SHP77 treated with DMSO at 0.1 percent for 48 hours (cell line): ENCODE results near the gene CAPN12.
"Not testable (repeated sequence)": the region's sequence is repeated elsewhere in the genome, so short reads cannot be mapped to it uniquely, and the experiment has no call there.

Experiments used
- DNase-seq: peaks from one replicate; lab custom pipeline; 2025; lab: John Stamatoyannopoulos, UW

CAPN12 gene, protein sequence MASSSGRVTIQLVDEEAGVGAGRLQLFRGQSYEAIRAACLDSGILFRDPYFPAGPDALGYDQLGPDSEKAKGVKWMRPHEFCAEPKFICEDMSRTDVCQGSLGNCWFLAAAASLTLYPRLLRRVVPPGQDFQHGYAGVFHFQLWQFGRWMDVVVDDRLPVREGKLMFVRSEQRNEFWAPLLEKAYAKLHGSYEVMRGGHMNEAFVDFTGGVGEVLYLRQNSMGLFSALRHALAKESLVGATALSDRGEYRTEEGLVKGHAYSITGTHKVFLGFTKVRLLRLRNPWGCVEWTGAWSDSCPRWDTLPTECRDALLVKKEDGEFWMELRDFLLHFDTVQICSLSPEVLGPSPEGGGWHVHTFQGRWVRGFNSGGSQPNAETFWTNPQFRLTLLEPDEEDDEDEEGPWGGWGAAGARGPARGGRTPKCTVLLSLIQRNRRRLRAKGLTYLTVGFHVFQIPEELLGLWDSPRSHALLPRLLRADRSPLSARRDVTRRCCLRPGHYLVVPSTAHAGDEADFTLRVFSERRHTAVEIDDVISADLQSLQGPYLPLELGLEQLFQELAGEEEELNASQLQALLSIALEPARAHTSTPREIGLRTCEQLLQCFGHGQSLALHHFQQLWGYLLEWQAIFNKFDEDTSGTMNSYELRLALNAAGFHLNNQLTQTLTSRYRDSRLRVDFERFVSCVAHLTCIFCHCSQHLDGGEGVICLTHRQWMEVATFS

DNA sequence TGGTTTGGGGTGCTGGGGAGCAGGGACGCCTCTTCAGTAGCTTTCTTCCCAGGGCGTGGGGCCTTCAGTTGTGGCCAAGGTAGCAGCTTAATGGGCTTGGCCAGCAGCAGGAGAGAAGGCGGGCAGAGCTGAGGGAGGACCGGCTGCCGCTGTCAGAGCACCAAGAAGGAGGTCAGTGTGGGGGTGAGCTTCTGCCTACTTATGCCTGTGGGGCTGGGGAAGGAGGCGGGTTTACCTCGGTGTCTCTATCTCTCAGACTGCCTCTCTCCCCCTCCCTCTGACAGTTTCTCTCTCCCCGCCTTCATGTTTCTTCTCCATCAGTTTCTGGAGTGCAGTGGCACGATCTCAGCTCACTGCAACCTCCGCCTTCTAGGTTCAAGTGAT, at the start of gene CAPN12:
CAPN12 (minus strand) TSS at position 177 of the 384 bp plus-strand sequence. CDS start 309 bp downstream, outside the sequence.
- DNase-seq: no peak

DNA sequence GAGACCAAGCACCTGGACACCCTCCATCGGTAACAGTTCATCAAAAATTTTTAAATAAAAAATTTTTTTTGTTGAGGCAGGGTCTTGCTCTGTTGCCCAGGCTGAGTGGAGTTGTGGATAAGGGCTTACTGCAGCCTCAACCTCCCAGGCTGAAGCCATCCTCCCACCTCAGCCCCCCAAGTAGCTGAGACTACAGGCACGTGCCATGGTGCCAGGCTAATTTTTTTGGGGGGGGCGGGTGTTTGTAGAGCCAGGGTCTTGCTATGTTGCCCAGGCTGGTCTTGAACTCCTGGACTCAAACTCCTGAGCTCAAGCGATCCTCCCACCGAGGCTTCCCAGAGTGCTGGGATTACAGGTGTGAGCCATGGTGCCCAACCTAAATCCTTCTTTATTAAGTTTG, 49.4 kb upstream of the CAPN12 start:
- DNase-seq: no peak

DNA sequence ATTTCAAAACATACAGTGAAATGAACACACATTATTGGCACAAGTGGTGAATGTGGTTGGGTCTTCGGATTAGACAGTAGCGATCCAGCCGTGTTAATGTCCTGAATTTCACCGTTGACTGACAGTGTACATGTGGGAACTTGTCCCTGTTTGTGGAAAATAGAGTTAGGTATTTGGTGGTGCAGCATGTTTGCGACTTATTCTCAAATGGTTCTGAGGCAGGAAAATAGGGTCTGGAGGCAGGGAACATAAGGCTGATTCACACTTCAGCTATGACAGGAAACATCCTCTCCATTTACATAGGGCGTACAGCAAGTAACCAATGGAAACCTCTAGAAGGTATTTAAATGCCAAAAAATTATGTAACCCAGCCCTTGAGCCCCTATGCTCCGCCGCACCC, 48.9 kb upstream of the CAPN12 start:
- no peak for DNase-seq

DNA sequence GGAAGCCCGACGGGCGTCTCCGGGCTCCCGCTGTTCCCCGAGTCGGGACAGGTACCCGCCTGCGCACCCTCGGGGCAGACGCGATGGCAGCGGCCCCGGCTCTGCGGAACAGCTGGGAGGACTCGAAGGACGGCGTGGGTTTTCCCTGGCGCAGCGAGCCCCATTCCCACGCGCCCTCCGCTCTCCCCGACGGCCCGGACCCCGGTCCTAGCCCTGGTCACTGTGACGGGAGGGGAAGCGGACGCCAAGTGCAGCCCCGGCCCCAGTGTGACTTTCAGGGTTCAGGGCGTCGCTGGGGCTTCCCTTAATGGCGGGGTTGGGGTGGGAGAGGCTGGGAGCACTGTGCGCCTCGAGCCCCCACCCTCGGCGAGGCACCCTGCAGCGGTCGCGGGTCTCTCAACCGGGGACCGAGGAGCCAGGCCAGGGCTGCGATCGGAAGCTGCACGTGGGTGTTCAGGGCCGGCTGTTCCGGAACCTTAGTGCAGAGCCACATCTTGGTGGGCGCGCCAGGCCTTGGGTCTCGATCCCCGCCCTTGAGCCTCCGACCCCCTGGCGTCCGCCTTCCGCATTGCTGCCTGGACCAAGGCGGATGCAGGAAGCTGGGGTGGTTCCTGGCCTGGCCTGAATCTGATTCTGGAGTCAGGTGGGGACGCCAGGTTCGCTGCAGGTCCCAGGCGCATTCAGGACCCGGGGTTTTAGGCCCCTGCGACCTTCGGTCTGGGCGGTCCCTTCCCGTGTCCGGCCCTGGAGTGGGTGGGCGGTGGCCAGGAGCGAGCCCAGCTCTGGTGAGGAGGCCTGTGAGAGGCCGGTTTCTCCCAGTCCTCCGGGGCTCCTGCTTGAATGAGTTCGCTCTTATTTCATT, 48.2 kb upstream of the CAPN12 start:
- DNase-seq: no peak

DNA sequence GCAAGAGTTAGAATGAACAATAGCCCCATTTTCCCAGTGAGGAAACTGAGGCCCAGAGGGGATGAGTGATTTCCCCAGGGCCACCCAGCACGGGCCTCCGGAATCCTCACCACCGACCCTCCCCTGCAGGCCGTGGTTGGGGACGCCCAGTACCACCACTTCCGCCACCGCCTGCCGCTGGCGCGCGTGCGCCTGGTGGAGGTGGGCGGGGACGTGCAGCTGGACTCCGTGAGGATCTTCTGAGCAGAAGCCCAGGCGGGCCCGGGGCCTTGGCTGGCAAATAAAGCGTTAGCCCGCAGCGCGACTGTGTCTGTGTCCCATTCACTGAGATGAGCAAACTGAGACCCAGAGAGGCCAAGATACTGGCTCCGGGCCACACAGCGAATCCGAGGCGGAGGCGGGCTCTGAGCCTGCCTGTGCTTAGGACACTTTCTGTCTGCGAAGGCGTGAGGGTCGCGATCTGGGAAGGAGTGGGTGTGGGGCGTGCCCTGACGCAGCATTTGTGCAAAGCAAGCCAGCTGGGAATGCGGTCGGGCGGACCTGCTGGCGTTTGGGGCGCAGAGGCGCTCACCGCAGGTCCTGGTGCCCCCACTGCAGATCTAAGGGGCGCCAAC, 47.3 kb upstream of the CAPN12 start:
- not testable (repeated sequence) for DNase-seq

DNA sequence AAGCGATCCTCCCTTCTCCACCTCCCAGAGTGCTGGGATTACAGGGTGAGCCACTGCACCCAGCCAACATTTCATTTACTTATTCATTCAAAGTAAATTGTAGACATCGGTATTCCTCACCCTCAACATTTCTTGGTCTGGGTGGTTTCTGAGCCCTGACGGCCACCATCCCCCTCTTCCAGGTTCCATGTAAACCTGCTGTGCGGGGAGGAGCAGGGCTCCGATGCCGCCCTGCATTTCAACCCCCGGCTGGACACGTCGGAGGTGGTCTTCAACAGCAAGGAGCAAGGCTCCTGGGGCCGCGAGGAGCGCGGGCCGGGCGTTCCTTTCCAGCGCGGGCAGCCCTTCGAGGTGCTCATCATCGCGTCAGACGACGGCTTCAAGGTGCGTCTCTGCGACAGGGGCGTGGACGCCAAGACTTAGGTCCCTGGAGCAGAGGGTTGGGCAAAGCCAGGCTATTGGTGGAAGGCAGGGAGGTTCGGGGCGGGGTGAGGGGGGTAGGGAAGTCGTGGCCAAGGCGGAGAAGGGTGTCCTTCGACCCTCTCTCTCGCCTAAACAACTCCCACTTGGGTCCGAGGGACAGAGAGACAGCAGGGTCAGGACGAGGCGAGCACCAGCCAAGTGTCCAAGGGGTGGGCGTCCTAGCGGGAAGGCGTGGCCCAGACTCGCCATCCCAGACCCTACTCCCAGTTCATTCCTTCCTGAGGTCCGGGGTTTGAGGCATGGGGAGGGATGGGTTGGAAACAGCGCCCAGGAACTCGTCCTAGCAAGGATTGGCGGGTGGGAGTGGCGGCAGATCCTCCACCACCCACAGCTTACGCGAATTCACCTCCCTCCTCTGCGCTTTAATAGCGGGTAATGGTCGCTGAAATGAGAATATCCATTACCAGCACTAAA, 46.5 kb upstream of the CAPN12 start:
- not testable (repeated sequence) for DNase-seq

DNA sequence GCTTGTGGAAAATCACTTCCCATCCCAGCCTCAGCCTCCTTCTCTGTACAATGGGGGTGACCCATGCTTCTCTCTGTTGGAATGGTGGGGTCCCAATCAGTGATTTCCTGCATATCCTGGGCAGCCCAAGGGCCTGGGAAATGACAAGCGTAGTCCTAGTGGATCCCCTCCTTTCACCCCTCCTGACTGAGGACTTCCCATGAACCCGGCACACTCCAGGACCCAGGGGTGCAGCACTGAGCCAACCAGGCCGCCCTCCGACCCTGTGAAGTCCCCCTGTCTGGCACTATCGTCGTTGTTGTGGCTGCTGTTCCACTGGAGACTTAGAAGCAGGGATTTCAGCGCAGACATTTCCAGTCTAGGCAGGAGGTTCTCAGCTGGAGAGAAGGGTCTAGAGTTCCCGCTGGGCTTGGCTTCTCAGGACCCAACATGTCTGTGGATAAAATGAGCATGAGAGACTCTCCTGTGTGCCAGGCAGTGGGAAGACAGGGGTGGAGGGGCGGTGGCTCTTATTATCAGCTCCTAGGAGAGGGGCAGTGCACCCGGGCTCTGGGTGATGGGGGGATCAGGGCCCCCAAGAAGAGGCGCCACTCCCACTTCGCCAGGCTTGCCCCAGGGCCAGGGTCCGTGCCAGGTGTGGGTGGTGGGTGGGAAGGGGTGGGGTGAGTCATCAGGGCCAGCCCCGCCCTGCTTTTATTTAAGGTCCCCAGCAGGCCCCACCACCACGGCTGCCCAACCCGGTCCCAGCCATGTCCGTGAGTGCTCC, 44.4 kb upstream of the CAPN12 start, which contains the start of gene LGALS7B:
LGALS7B (plus strand) TSS at position 723 of the 766 bp plus-strand sequence; CDS start at position 750, 27 bp downstream.
- no peak for DNase-seq

DNA sequence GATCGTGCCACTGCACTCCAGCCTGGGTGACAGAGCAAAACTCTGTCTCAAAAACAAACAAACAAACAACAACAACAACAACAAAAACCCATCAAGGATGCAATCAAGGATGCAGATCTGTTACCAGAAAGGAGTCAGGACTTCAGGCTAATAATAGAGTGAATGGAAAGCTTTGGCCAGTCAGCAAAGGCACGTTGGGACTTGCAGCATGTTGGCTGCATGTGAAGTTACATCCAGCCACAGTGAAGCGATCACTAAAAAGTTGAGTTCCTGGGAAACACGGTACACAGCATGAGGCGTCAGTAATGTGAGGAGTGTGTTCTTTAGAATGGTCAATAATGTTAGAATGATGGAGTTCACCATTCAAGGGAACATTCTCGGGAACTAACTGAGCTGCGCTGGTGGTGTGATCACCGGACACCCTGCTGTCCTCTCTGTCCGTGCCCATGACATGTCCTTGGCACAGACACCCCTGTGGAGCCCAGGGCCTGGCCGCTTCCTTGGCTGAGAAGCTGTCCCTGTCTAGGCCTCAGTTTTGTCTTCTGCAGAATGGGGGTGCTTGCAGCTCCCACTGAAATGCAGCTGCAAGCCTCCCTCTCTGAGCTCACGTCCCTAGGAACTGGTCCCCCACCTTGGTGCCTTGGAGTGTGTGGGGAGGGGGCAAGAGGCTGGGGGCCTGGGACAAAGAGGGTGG, 42.4 kb upstream of the CAPN12 start:
- no peak for DNase-seq

DNA sequence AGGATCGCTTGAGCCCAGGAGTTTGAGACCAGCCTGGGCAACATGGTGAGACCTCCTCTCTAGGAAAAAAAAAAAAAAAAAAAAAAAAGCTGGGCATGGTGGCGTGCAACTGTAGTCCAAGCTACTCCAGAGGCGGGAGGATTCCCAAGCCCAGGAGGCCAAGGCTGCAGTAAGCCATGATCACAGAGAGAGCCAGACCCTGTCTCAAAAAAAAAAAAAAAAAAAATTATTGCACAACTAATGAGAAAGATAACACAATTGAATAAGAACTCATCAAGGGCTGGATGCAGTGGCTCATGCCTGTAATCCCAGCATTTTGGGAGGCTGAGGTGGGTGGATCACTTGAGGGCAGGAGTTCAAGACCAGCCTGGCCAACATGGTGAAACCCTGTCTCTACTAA, 41.8 kb upstream of the CAPN12 start:
- not testable (repeated sequence) for DNase-seq

DNA sequence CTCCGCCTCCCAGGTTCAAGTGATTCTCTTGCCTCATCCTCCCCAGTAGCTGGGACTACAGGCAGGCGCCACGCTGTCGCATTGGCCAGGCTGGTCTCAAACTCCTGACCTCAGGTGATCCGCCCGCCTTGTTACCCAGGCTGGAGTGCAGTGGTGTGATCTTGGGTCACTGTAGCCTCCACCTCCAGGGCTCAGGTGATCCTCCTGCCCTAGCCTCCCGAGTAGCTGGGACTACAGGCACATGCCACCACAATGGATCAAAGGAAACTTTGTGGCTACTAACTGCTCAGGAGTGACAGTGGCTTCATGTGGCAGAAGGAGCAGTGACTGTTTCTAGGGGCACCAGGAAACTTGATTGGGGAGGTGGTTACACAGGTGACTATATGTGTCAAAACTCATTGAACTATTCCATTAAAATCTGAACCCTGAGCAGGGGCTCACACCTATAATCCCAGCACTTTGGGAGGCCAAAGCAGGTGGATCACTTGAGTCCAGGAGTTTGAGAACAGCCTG, 41.0 kb upstream of the CAPN12 start:
- no peak for DNase-seq

DNA sequence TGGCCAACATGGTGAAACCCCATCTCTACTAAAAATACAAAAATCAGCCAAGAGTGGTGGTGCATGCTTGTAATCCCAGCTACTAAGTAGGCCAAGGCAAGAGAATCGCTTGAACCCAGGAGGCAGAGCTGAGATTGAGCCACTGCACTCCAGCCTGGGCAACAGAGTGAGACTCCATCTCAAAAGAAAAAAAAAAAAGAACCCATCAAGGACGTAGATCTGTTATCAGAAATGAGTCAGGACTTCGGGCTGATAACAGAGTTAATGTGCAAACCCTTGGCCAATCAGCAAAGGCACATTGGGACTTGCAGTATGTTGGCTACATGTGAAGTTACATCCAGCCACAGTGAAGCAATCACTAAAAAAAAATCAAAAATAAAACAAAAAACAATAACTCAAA, 40.0 kb upstream of the CAPN12 start:
- DNase-seq: no peak

DNA sequence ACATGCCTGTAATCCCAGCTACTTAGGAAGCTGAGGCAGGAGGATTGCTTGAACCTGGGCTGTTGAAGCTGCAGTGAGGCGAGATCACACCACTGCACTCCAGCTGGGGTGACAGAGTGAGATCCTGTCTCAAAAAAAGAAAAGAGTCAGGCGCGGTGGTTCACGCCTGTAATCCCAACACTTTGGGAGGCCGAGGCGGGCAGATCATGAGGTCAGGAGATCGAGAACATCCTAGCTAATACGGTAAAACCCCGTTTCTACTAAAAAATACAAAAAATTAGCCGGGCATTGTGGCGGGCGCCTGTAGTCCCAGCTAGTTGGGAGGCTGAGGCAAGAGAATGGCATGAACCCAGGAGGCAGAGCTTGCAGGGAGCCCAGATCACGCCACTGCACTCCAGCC, 37.9 kb upstream of the CAPN12 start:
- not testable (repeated sequence) for DNase-seq

DNA sequence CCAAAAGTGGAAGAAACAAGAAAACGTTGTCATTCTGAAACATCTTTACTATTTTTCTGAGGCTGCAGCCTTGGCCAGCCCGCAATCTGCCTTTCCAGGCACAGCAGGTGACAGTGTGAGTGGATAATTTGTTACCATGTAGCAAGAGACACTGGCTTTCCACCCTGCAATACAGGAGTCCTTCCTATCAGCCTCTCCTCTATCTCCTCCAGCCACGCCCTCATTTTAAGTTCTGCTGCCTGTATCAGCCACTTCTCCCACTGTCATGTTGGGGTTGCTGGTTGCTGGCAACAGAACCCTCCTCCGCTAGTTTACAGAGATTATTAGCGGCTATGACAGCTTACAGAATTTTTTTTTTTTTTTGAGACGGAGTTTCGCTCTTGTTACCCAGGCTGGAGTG, 36.8 kb upstream of the CAPN12 start:
- DNase-seq: no peak

DNA sequence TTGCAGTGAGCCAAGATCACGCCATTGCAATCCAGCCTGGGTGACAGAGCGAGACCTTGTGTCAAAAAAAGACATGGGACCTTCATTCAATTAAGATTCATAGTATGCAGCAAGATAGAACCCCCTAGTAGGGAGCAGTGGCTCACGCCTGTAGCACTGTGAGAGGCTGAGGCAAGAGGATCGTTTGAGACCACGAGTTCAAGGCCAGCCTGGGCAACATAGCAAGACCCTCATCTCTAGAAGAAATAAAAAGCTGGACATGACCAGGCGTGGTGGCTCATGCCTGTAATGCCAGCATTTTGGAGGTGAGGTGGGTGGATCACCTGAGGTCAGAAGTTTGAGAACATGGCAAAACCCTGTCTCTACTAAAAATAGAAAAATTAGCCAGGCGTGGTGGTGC, 36.2 kb upstream of the CAPN12 start:
- DNase-seq: no peak

DNA sequence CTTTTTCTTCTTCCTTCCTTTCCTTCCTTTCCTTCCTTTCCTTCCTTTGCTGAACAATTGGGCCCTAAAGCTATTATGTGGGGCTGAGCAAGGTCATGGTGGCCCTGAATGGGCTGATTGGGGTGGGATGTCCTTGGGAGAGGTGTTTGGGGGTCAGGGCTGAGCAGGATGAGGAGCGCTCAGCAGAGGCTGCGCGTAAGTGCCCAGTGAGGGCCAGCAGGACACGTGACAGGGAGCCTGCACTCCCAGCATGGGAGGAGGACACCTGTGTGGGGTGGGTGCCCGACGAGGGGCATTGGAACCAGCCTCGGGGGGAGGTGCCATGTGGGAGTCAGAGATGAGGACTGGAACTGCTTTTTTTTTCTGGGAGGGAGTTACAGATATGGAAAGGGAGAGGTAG, 34.5 kb upstream of the CAPN12 start:
- DNase-seq: no peak

DNA sequence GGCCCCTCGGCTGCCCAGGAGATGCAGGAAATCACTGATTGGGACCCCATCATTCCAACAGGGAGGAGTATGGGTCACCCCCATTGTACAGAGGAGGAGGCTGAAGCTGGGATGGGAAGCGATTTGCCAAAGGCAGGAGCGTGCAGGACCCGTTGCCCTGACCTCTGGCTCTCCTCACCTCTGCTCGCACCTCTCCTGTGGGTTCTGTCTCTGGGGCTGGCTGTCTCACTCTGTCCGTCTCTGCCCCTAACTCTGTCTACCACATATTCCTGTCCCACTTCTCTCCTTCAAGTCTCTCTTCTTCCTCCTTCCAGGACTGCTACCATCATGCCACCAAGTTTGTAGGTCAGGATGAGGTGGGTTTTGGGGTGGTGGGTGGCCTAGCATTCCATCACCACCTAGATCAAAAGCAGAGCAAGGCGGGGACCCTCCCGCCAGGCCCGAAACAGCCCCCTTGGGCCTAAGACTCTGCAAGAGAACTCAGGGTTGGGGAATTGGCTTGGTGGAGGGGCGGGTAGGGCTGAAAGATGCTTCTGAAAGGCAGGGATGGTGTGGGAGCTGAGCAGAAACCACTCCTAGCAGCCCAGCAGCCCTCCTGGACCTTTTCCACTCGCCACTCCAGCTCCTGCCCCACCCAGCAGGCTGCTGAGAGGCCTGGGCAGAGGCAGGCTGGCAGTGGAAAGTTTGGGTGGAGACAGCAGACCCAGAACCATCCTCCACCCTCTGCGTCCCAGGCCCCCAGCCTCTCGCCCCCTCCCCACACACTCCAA, 30.1 kb upstream of the CAPN12 start:
- no peak for DNase-seq

DNA sequence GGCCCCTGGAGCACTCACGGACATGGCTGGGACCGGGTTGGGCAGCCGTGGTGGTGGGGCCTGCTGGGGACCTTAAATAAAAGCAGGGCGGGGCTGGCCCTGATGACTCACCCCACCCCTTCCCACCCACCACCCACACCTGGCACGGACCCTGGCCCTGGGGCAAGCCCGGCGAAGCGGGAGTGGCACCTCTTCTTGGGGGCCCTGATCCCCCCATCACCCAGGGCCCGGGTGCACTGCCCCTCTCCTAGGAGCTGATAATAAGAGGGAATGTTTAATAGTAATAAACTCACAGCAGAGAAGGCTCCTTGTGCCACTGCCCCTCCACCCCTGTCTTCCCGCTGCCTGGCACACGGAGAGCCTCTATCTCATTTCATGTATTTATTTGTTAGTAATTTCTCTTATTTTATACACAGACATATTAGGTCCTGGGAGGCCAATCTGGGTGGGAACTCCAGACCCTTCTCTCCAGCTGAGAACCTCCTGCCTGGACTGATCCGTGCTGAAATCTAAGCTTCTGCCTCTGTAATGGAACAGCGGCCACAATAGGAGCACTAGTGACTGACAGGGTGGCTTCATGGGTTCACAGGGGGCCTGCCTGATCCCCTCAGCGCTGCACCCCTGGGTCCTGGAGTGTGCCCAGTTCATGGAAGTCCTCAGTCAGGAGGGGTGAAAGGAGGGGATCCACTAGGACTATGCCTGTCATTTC, 29.3 kb upstream of the CAPN12 start, which contains the start of gene LGALS7:
LGALS7 (minus strand) TSS at position 49 of the 709 bp plus-strand sequence; CDS start at position 24, 25 bp downstream.
- no peak for DNase-seq

DNA sequence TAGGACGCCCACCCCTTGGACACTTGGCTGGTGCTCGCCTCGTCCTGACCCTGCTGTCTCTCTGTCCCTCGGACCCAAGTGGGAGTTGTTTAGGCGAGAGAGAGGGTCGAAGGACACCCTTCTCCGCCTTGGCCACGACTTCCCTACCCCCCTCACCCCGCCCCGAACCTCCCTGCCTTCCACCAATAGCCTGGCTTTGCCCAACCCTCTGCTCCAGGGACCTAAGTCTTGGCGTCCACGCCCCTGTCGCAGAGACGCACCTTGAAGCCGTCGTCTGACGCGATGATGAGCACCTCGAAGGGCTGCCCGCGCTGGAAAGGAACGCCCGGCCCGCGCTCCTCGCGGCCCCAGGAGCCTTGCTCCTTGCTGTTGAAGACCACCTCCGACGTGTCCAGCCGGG, 27.3 kb upstream of the CAPN12 start:
- not testable (repeated sequence) for DNase-seq
